Liver (tissue), 9 donors: ENCODE measurements around the gene SHBG. TPM values are rescaled to one million over a fixed set of nuclear protein-coding genes. Genes with fewer than 3 reads are reported as not detected.
A peak's percentile ranks its signal among the peaks of the same experiment; 100 is the strongest.

Source experiments
- DNase-seq: peaks from one replicate; pipeline ENCODE4 v3.0.0-alpha.2; 2017; ENCODE audit warnings: low spot score
- H3K27ac ChIP-seq, 2 donors: one replicate each; pipeline ENCODE4 v1.7.0; 2013; ENCODE audit warnings: inconsistent platforms in 2 of 2, low read length in 2 of 2, control low read depth in 1 of 2, low read depth in 1 of 2, mild to moderate bottlenecking in 1 of 2
- H3K27me3 ChIP-seq, 4 donors: one replicate each; pipeline versions ENCODE4 v1.6.1 to v1.7.0; 2013; ENCODE audit warnings: low read length in 3 of 4, inconsistent platforms in 1 of 4, mild to moderate bottlenecking in 1 of 4, moderate library complexity in 1 of 4; ENCODE audit not compliant: control insufficient read depth in 4 of 4, insufficient read depth in 4 of 4
- H3K36me3 ChIP-seq, 4 donors: one replicate each; pipeline versions ENCODE4 v1.6.1 to v1.7.0; 2013; ENCODE audit warnings: low read length in 3 of 4, mild to moderate bottlenecking in 3 of 4, low read depth in 1 of 4, moderate library complexity in 1 of 4; ENCODE audit not compliant: control insufficient read depth in 4 of 4, insufficient read depth in 3 of 4
- H3K4me1 ChIP-seq, 4 donors: one replicate each; pipeline versions ENCODE4 v1.6.1 to v1.7.0; 2013; ENCODE audit warnings: low read length in 3 of 4, mild to moderate bottlenecking in 3 of 4, moderate library complexity in 1 of 4; ENCODE audit not compliant: control insufficient read depth in 4 of 4, insufficient read depth in 4 of 4
- H3K4me3 ChIP-seq, 3 donors: one replicate each; pipeline versions ENCODE4 v1.6.1 to v1.7.0; 2013; ENCODE audit warnings: low read length in 3 of 3, control low read depth in 1 of 3, low read depth in 1 of 3, mild to moderate bottlenecking in 1 of 3
- H3K9ac ChIP-seq, 2 donors: one replicate each; pipeline ENCODE4 v1.7.0; 2013; ENCODE audit warnings: low read length in 2 of 2, mild to moderate bottlenecking in 2 of 2, moderate library complexity in 2 of 2, control low read depth in 1 of 2, low read depth in 1 of 2
- H3K9me3 ChIP-seq, 4 donors: one replicate each; pipeline versions ENCODE4 v1.6.1 to v1.7.0; 2013; ENCODE audit warnings: low read length in 3 of 4; ENCODE audit not compliant: control insufficient read depth in 4 of 4
- EGR1 ChIP-seq, 2 donors: IDR thresholded peaks; 2 replicates each; pipeline ENCODE4 v1.6.1; 2016 to 2018; ENCODE audit warnings: antibody characterized with exemption in 2 of 2, low read depth in 2 of 2
- FOXA2 ChIP-seq: IDR thresholded peaks from 2 replicates; pipeline ENCODE4 v1.6.1; 2016; ENCODE audit warnings: antibody characterized with exemption
- GABPA ChIP-seq, 2 donors: IDR thresholded peaks in 1 of 2; conservative IDR thresholded peaks in 1 of 2; 2 replicates each; pipeline ENCODE4 v1.6.1; 2016; ENCODE audit warnings: antibody characterized with exemption in 2 of 2, mild to moderate bottlenecking in 1 of 2, moderate library complexity in 1 of 2
- HNF4A ChIP-seq, 2 donors: conservative IDR thresholded peaks; 2 replicates each; pipeline ENCODE4 v1.6.1; 2016; ENCODE audit warnings: antibody characterized with exemption in 2 of 2, mild to moderate bottlenecking in 2 of 2
- JUND ChIP-seq, 2 donors: IDR thresholded peaks; 2 replicates each; pipeline ENCODE4 v1.6.1; 2016; ENCODE audit warnings: antibody characterized with exemption in 2 of 2
- RAD21 ChIP-seq, 2 donors: IDR thresholded peaks; 2 replicates each; pipeline ENCODE4 v1.6.1; 2016; ENCODE audit warnings: antibody characterized with exemption in 2 of 2, mild to moderate bottlenecking in 2 of 2
- RXRA ChIP-seq, 2 donors: IDR thresholded peaks; 2 replicates each; pipeline ENCODE4 v1.6.1; 2017 to 2018; ENCODE audit warnings: antibody characterized with exemption in 2 of 2, mild to moderate bottlenecking in 1 of 2
- SP1 ChIP-seq: IDR thresholded peaks from 2 replicates; pipeline ENCODE4 v1.6.1; 2018; ENCODE audit warnings: antibody characterized with exemption, mild to moderate bottlenecking
- YY1 ChIP-seq: IDR thresholded peaks from 2 replicates; pipeline ENCODE4 v1.6.1; 2016; ENCODE audit warnings: antibody characterized with exemption, mild to moderate bottlenecking
- WGBS: extraction: QIAGEN DNeasy Blood & Tissue Kit; methylation state at CpG from one replicate; pipeline ENCODE4 v1.1.7; 2013; 5-methylcytosine and 5-hydroxymethylcytosine counted together
- polyA plus RNA-seq, 2 donors: library from polyadenylated mRNA; stranded (reverse) in 1 of 2; unstranded in 1 of 2; fragments of 200-250 nt in 1 of 2; fragments of >200 nt in 1 of 2; fragmentation: Nextera tagmentation in 1 of 2; extraction: Ambion mirVana in 1 of 2; gene quantifications; one replicate each; pipeline versions ENCODE4 v1.2.1 to v1.2.3, GENCODE V29; 2013 to 2015
- total RNA-seq, 2 donors: library from RNA; depleted of rRNA; stranded (reverse); fragments of >200 nt; gene quantifications; one replicate each; pipeline ENCODE4 v1.2.3, GENCODE V29; 2014
- TF ChIP-seq, protein P1 (sequence below): IDR thresholded peaks from 2 replicates; pipeline ENCODE4 v1.6.1; 2016; ENCODE audit warnings: antibody characterized with exemption
- TF ChIP-seq, protein P2 (sequence below): fragments of 150-350 bp; IDR thresholded peaks from 2 replicates; pipeline ENCODE4 v1.5.1; 2017; ENCODE audit warnings: improper control_type of control experiment, low read depth, low read length; ENCODE audit not compliant: missing input control
- TF ChIP-seq, protein P3 (sequence below): IDR thresholded peaks from 2 replicates; pipeline ENCODE4 v1.6.1; 2016; ENCODE audit warnings: antibody characterized with exemption
- TF ChIP-seq, protein P4 (sequence below): IDR thresholded peaks from 2 replicates; pipeline ENCODE4 v1.6.1; 2016; ENCODE audit warnings: antibody characterized with exemption
- TF ChIP-seq, protein P5 (sequence below): IDR thresholded peaks from 2 replicates; pipeline ENCODE4 v1.6.1; 2016; ENCODE audit warnings: antibody characterized with exemption, mild to moderate bottlenecking
- donor health status: healthy.
- donor health status: healthy.
- donor health status: healthy.
- donor health status: healthy.
- donor health status: healthy.

Gene SHBG
- total and polyA plus RNA-seq, 4 donors, result 3.5 to 61.6 (median 22.2) TPM

DNA sequence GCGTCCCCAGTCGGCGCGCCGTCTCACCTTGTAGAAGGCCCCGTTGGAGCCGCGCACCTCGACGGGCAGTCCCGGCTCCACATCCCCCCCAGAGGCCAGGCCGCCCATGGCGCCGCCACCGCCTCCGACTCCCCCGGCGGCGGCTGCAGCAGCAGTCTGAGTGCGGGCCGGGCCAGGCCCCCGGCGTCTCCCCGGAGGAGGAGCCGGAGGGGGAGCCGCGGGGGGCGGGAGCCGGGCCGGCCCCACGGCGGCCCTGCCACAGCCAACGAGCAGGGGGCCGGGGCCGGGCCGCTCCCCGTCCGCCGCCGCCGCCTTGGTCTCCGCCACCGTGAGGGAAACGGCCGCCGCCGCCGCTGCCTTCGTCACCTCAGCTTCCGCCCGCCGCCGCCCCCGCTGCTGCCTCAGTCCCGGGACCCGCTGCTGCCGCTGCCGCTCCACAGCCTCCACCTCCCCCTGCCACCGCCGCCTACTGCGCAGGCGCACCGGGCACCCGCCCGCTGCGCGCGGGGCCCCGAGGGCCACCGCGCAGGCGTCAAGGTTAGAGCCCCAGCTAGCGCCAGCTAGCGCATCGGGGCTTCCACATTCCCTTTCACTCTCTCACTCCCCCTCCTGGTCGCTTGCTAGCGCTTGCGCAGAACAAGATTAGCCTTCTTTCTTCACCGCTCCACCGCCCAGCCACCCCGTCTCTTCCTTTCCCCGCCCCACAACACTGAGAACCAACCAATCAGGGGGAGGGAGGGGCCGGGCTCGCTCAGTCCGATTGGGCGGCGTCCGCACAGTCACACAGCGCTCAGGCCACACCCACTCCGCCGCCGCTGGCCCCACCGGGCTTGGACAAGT is 15.3 kb upstream of the SHBG start, which contains the start of gene FXR2 (continued):
- TF ChIP-seq, protein P1, sequence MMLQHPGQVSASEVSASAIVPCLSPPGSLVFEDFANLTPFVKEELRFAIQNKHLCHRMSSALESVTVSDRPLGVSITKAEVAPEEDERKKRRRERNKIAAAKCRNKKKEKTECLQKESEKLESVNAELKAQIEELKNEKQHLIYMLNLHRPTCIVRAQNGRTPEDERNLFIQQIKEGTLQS, result no peak
- TF ChIP-seq, protein P2, sequence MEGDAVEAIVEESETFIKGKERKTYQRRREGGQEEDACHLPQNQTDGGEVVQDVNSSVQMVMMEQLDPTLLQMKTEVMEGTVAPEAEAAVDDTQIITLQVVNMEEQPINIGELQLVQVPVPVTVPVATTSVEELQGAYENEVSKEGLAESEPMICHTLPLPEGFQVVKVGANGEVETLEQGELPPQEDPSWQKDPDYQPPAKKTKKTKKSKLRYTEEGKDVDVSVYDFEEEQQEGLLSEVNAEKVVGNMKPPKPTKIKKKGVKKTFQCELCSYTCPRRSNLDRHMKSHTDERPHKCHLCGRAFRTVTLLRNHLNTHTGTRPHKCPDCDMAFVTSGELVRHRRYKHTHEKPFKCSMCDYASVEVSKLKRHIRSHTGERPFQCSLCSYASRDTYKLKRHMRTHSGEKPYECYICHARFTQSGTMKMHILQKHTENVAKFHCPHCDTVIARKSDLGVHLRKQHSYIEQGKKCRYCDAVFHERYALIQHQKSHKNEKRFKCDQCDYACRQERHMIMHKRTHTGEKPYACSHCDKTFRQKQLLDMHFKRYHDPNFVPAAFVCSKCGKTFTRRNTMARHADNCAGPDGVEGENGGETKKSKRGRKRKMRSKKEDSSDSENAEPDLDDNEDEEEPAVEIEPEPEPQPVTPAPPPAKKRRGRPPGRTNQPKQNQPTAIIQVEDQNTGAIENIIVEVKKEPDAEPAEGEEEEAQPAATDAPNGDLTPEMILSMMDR, result peak; percentile 80
- TF ChIP-seq FOXA2 (peak; percentile 13), JUND (IDR thresholded peaks at IDR 0.05) (peak; percentile 33 to 57)

DNA sequence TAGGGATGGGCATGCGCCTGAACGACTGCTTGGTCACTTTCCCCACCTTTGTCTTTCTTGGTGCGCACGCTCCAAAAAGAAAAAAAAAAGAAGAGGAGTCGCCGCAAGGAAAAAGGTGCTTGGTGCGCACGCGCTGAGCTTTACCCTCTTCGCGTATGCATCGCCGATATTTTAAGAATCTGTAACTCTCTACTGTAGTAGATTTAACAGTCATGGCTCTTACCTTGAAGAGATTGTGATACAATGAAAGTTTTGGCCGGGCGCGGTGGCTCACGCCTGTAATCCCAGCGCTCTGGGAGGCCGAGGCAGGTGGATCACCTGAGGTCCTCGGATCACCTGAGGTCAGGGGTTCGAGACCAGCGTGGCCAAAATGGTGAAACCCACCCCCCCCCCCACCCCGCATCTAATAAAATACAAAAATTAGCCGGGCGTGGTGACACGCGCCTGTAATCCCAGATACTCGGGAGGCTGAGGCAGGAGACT is 14.6 kb upstream of the SHBG start:
- DNase-seq, result no peak
- Histone ChIP-seq H3K4me1 (peaks cover 4 to 33% (median 26%) of the 10 kb centered on the region in 4 donors), H3K27ac (peak overlapping the region; percentile 86 to 91), H3K9ac (peak overlapping the region; percentile 69 to 79), H3K9me3 (no peaks in the 10 kb centered on the region), H3K27me3 (no peaks in the 10 kb centered on the region), H3K36me3 (no peaks in the 10 kb centered on the region), H3K4me3 (peak overlapping the region in 2 of 3 donors; percentile 26 to 53)
- TF ChIP-seq HNF4A (conservative IDR thresholded peaks at IDR 0.05) (peak; percentile 46 to 47), EGR1 (IDR thresholded peaks at IDR 0.05; ENCODE audit: low read depth in 2 of 2) (peak in 1 of 2 donors; percentile 2), GABPA (IDR thresholded peaks at IDR 0.05 in 1 of 2, conservative IDR thresholded peaks at IDR 0.05 in 1 of 2) (no peak), FOXA2 (no peak), YY1 (peak; percentile 74), SP1 (peak; percentile 57), RAD21 (IDR thresholded peaks at IDR 0.05) (no peak), RXRA (IDR thresholded peaks at IDR 0.05) (peak; percentile 60 to 67)
- TF ChIP-seq, protein P3, sequence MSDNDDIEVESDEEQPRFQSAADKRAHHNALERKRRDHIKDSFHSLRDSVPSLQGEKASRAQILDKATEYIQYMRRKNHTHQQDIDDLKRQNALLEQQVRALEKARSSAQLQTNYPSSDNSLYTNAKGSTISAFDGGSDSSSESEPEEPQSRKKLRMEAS, result peak; percentile 72
- TF ChIP-seq, protein P4, sequence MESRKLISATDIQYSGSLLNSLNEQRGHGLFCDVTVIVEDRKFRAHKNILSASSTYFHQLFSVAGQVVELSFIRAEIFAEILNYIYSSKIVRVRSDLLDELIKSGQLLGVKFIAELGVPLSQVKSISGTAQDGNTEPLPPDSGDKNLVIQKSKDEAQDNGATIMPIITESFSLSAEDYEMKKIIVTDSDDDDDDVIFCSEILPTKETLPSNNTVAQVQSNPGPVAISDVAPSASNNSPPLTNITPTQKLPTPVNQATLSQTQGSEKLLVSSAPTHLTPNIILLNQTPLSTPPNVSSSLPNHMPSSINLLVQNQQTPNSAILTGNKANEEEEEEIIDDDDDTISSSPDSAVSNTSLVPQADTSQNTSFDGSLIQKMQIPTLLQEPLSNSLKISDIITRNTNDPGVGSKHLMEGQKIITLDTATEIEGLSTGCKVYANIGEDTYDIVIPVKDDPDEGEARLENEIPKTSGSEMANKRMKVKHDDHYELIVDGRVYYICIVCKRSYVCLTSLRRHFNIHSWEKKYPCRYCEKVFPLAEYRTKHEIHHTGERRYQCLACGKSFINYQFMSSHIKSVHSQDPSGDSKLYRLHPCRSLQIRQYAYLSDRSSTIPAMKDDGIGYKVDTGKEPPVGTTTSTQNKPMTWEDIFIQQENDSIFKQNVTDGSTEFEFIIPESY, result peak; percentile 58
- TF ChIP-seq, protein P1, result peak; percentile 40
- TF ChIP-seq, protein P5, sequence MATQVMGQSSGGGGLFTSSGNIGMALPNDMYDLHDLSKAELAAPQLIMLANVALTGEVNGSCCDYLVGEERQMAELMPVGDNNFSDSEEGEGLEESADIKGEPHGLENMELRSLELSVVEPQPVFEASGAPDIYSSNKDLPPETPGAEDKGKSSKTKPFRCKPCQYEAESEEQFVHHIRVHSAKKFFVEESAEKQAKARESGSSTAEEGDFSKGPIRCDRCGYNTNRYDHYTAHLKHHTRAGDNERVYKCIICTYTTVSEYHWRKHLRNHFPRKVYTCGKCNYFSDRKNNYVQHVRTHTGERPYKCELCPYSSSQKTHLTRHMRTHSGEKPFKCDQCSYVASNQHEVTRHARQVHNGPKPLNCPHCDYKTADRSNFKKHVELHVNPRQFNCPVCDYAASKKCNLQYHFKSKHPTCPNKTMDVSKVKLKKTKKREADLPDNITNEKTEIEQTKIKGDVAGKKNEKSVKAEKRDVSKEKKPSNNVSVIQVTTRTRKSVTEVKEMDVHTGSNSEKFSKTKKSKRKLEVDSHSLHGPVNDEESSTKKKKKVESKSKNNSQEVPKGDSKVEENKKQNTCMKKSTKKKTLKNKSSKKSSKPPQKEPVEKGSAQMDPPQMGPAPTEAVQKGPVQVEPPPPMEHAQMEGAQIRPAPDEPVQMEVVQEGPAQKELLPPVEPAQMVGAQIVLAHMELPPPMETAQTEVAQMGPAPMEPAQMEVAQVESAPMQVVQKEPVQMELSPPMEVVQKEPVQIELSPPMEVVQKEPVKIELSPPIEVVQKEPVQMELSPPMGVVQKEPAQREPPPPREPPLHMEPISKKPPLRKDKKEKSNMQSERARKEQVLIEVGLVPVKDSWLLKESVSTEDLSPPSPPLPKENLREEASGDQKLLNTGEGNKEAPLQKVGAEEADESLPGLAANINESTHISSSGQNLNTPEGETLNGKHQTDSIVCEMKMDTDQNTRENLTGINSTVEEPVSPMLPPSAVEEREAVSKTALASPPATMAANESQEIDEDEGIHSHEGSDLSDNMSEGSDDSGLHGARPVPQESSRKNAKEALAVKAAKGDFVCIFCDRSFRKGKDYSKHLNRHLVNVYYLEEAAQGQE, result no peak
- WGBS, result 8% methylated on average over 28 of the region's 28 CpGs
